HepG2 (cell line): Measurements from ENCODE around the gene SEMA4F. TPM values are rescaled to one million over a fixed set of nuclear protein-coding genes. Genes with fewer than 3 reads are reported as not detected.

Experiments
- ATAC-seq: fragments of 200-7000 bp; cut with Tn5 transposase; 3 replicates; pipeline ENCODE4 v1.9.1; 2020; ENCODE audit warnings: mild to moderate bottlenecking, moderate library complexity
- BruUV-seq: library from RNA; stranded (reverse); fragments of 400-500 nt; replicated peaks from 2 replicates; lab custom pipeline; 2021; lab: Mats Ljungman, UMichigan
- CTCF ChIA-PET: fragments of 300-600 bp; formaldehyde crosslinking; extraction: SDS; loops from one replicate; lab custom pipeline; 2021; ENCODE audit warnings: low total read pairs, inconsistent platforms, low intra/inter-chr PET ratio; lab: Yijun Ruan, JAX
- POLR2A ChIA-PET: fragments of 350-600 bp; sonication (Branson Sonifier 250); formaldehyde crosslinking; loops from one replicate; lab custom pipeline; 2020; ENCODE audit warnings: antibody characterized with exemption, inconsistent platforms; lab: Yijun Ruan, JAX
- DNase-seq: peaks from one replicate; pipeline ENCODE4 v3.0.0-alpha.2; 2015; ENCODE audit warnings: low spot score
- FAIRE-seq: peaks from 3 replicates; lab custom pipeline; 2011; peaks lifted over from hg19 to GRCh38; lab: Jason Lieb, UNC
- H2AFZ ChIP-seq: one replicate; pipeline ENCODE4 v1.6.1; 2011; ENCODE audit warnings: low read length, inconsistent platforms
- H3K27ac ChIP-seq: fragments of 300-600 bp; 3 replicates; pipeline ENCODE4 v1.8.0; 2011; ENCODE audit warnings: mixed run types, mild to moderate bottlenecking, mixed read lengths, low read length, inconsistent platforms; ENCODE audit not compliant: insufficient read depth; ENCODE audit errors: extremely low read length
- H3K27me3 ChIP-seq, 2 experiments: fragments of 200-600 bp in 1 of 2; 2 replicates in 1 of 2; 3 replicates in 1 of 2; pipeline versions ENCODE4 v1.6.0 to v1.8.0; 2011; ENCODE audit warnings: low read length in 2 of 2, mild to moderate bottlenecking in 2 of 2, moderate library complexity in 2 of 2, inconsistent platforms in 1 of 2; ENCODE audit not compliant: insufficient read depth in 2 of 2, control insufficient read depth in 1 of 2
- H3K36me3 ChIP-seq, 2 experiments: fragments of 200-600 bp in 1 of 2; replicated peaks in 1 of 2; 2 replicates in 1 of 2; 3 replicates in 1 of 2; pipeline versions ENCODE4 v1.5.1 to v1.8.0; 2011; ENCODE audit warnings: low read length in 2 of 2, inconsistent platforms in 1 of 2; ENCODE audit not compliant: insufficient read depth in 2 of 2, control insufficient read depth in 1 of 2
- H3K4me1 ChIP-seq: 2 replicates; pipeline ENCODE4 v1.5.1; 2012; ENCODE audit warnings: low read length, inconsistent platforms; ENCODE audit not compliant: insufficient read depth
- H3K4me2 ChIP-seq: 2 replicates; pipeline ENCODE4 v1.6.0; 2011; ENCODE audit warnings: low read depth, low read length, inconsistent platforms
- H3K4me3 ChIP-seq, 3 experiments: fragments of 200-600 bp in 1 of 3; sonication (generic), shearing (Covaris generic) in 1 of 3; replicated peaks in 1 of 3; 2 replicates each; pipeline ENCODE4 v1.5.1; 2011 to 2016; ENCODE audit warnings: low read length in 3 of 3, inconsistent platforms in 2 of 3, low read depth in 2 of 3, mild to moderate bottlenecking in 2 of 3, control low read depth in 1 of 3, mixed read lengths in 1 of 3; ENCODE audit not compliant: insufficient read depth in 1 of 3
- H3K79me2 ChIP-seq: one replicate; pipeline ENCODE4 v1.6.1; 2011; ENCODE audit warnings: low read length, inconsistent platforms; ENCODE audit not compliant: insufficient read depth
- H3K9ac ChIP-seq: 2 replicates; pipeline ENCODE4 v1.6.0; 2011; ENCODE audit warnings: mild to moderate bottlenecking, low read depth, low read length, inconsistent platforms; ENCODE audit not compliant: insufficient read depth
- H3K9me3 ChIP-seq: 2 replicates; pipeline ENCODE4 v1.5.1; 2012; ENCODE audit warnings: mild to moderate bottlenecking, low read length
- H4K20me1 ChIP-seq: 2 replicates; pipeline ENCODE4 v1.6.0; 2011; ENCODE audit warnings: inconsistent platforms, mild to moderate bottlenecking, low read length, moderate library complexity; ENCODE audit not compliant: insufficient read depth
- ELF3 ChIP-seq: IDR thresholded peaks from 2 replicates; pipeline ENCODE4 v1.6.1; 2016; ENCODE audit warnings: missing genetic modification reagents, missing compliant biosample characterization
- HDAC6 ChIP-seq: fragments of 200-600 bp; sonication (generic); IDR thresholded peaks from 2 replicates; pipeline ENCODE4 v1.7.0; 2017; ENCODE audit warnings: mild to moderate bottlenecking, antibody characterized with exemption, low read length, low read depth
- HNRNPUL1 ChIP-seq: fragments of 200-400 bp; formaldehyde crosslinking; IDR thresholded peaks from 2 replicates; pipeline ENCODE4 v1.6.1; 2017; ENCODE audit warnings: low read depth, mild to moderate bottlenecking, low read length, moderate library complexity
- PAWR ChIP-seq: sonication (generic); formaldehyde crosslinking; IDR thresholded peaks from 2 replicates; pipeline ENCODE4 v1.4.0; 2020; ENCODE audit warnings: missing genetic modification reagents, mild to moderate bottlenecking, borderline replicate concordance
- RAD51 ChIP-seq: fragments of 450-650 bp; IDR thresholded peaks from 2 replicates; pipeline ENCODE4 v1.6.1; 2016; ENCODE audit warnings: borderline replicate concordance
- ZNF510 ChIP-seq: sonication (generic); formaldehyde crosslinking; IDR thresholded peaks from 2 replicates; pipeline ENCODE4 v1.4.0; 2020; ENCODE audit warnings: low read depth, mild to moderate bottlenecking, missing genetic modification reagents
- ZNF749 ChIP-seq: sonication (generic); formaldehyde crosslinking; IDR thresholded peaks from 2 replicates; pipeline ENCODE4 v1.8.0; 2022; ENCODE audit warnings: mild to moderate bottlenecking, missing genetic modification reagents, moderate library complexity, borderline replicate concordance
- ZNF772 ChIP-seq: sonication (generic); formaldehyde crosslinking; IDR thresholded peaks from 2 replicates; pipeline ENCODE4 v1.5.0; 2020; ENCODE audit warnings: mild to moderate bottlenecking, missing genetic modification reagents
- ZSCAN20 ChIP-seq: sonication (generic); formaldehyde crosslinking; IDR thresholded peaks from 2 replicates; pipeline ENCODE4 v1.4.0; 2020; ENCODE audit warnings: missing genetic modification reagents, mild to moderate bottlenecking, borderline replicate concordance
- WGBS: methylation state at CpG from one replicate; pipeline ENCODE4 v1.1.6; 2017; ENCODE audit warnings: low lambda C conversion rate; 5-methylcytosine and 5-hydroxymethylcytosine counted together
- in situ Hi-C: cut with HindIII; loops from 2 replicates; pipeline ENCODE4 v1.10.0; 2017; ENCODE audit warnings: low pct_unique_long_range_greater_than_20kb; ENCODE audit not compliant: extremely low pct_ligation_motif_present
- intact Hi-C: fragments of 100-400 bp; cut with micrococcal nuclease; formaldehyde crosslinking; loops from one replicate; pipeline ENCODE4 v1.10.0; 2022; ENCODE audit not compliant: unreplicated experiment
- polyA plus RNA-seq, 8 experiments: library from polyadenylated mRNA; depleted of rRNA in 3 of 8; stranded (reverse) in 7 of 8; unstranded in 1 of 8; fragments of >200 nt; fragmentation: Illumina TruSeq in 4 of 8; extraction: Trizol in 4 of 8; gene quantifications; 2 replicates each; pipeline versions ENCODE4 v1.2.1 to v1.2.3, GENCODE V29; 2011 to 2016; ENCODE audit warnings: low read depth in 4 of 8, missing spikeins in 1 of 8, mixed read lengths in 1 of 8; ENCODE audit not compliant: insufficient read depth in 1 of 8
- total RNA-seq, 5 experiments: library from RNA; depleted of rRNA; stranded (reverse); fragments of >200 nt; fragmentation: Illumina TruSeq; extraction: Trizol; gene quantifications; 2 replicates each; pipeline ENCODE4 v1.2.3, GENCODE V29; 2016; ENCODE audit warnings: low read depth in 1 of 5
- TF ChIP-seq, protein P1 (sequence below): sonication (generic); formaldehyde crosslinking; IDR thresholded peaks from 2 replicates; pipeline ENCODE4 v1.8.1; 2023; ENCODE audit warnings: mild to moderate bottlenecking, missing genetic modification reagents
- TF ChIP-seq, protein P2 (sequence below): IDR thresholded peaks from 2 replicates; pipeline ENCODE4 v1.6.1; 2016
- TF ChIP-seq, protein P3 (sequence below): sonication (generic); formaldehyde crosslinking; IDR thresholded peaks from 2 replicates; pipeline ENCODE4 v1.4.0; 2020; ENCODE audit warnings: missing genetic modification reagents
- TF ChIP-seq, protein P4 (sequence below): sonication (generic); formaldehyde crosslinking; IDR thresholded peaks from 2 replicates; pipeline ENCODE4 v1.8.1; 2023; ENCODE audit warnings: missing genetic modification reagents, inconsistent platforms, borderline replicate concordance

The SEMA4F gene
- total and polyA plus RNA-seq, 2 of the 13 experiments (the other 11 are each of a cell fraction or from before 2014, with no cell fraction given), result 7.1 to 10.3 TPM

DNA sequence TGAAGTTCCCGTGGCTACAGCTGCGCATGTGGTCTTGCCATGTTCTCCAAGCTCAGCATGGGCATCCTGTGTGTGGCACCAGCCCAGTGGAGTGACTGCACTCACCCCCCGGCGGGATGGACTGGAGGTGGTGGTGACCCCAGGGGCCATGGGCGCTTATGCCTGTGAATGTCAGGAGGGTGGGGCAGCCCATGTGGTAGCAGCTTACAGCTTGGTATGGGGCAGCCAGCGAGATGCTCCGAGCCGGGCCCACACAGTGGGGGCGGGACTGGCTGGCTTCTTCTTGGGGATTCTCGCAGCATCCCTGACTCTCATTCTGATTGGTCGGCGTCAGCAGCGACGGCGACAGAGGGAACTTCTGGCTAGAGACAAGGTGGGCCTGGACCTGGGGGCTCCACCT is 25.6 kb downstream of the SEMA4F start:
- peaks cover 2 to 4% of the 10 kb centered on the region in 2 experiments; a peak in 3 of 5 replicates for H3K36me3 ChIP-seq
- no peak overlapping the region for H3K9ac ChIP-seq
- ATAC-seq, result no peak
- in situ Hi-C loops (no loop called here), intact Hi-C loops (no loop called here)
- no TSS peak for BruUV-seq
- FAIRE-seq, result no peak
- no peaks in the 10 kb centered on the region for H3K27me3 ChIP-seq
- H3K79me2 ChIP-seq, result no peaks in the 10 kb centered on the region
- H2AFZ ChIP-seq, result no peak overlapping the region
- H3K4me3 ChIP-seq, result no peak overlapping the region
- TF ChIP-seq HNRNPUL1 (no peak), ZSCAN20 (CRISPR knock-in tag) (no peak), PAWR (CRISPR knock-in tag) (no peak)
- H3K27ac ChIP-seq, result no peak overlapping the region
- no peaks in the 10 kb centered on the region for H4K20me1 ChIP-seq
- POLR2A ChIA-PET, result no interaction called here
- 96% methylated on average over 15 of the region's 15 CpGs for WGBS
- H3K9me3 ChIP-seq, result no peaks in the 10 kb centered on the region
- CTCF ChIA-PET, result no interaction called here
- H3K4me2 ChIP-seq, result no peak overlapping the region
- DNase-seq, result no peak
- H3K4me1 ChIP-seq, result no peaks in the 10 kb centered on the region

DNA sequence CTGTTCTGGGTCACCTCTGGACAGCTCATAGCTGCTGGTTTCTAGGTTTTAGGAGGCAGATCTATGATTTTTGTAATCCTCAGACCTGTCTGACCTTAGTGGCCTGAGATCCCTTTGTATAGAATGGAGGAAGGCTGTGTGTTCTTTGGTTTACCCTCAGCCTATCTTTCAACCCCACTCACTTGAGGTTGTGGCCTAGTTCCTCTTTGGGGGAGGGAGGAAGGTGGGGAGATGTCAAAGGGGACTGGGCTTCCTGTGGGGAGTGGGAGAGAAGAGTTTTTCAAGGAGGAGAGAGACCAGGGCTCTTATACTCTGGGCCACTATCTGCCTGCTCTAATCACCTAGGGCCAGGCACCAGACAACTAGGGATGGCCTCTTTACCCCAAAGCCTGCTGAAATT is 28.5 kb downstream of the SEMA4F start:
- Histone ChIP-seq H4K20me1 (no peaks in the 10 kb centered on the region), H3K36me3 (no peaks in the 10 kb centered on the region), H3K4me2 (no peak overlapping the region), H3K4me3 (no peak overlapping the region), H3K79me2 (no peaks in the 10 kb centered on the region), H3K4me1 (no peaks in the 10 kb centered on the region), H3K9ac (no peak overlapping the region)
- intact Hi-C loops, result no loop called here
- in situ Hi-C loops, result no loop called here
- no peak for TF ChIP-seq ZNF510
- TF ChIP-seq, protein P1, sequence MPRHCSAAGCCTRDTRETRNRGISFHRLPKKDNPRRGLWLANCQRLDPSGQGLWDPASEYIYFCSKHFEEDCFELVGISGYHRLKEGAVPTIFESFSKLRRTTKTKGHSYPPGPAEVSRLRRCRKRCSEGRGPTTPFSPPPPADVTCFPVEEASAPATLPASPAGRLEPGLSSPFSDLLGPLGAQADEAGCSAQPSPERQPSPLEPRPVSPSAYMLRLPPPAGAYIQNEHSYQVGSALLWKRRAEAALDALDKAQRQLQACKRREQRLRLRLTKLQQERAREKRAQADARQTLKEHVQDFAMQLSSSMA (CRISPR knock-in tag), result no peak
- TF ChIP-seq ZNF749 (CRISPR knock-in tag), result no peak
- no peak for TF ChIP-seq ZNF772 (CRISPR knock-in tag)
- TF ChIP-seq, protein P2, sequence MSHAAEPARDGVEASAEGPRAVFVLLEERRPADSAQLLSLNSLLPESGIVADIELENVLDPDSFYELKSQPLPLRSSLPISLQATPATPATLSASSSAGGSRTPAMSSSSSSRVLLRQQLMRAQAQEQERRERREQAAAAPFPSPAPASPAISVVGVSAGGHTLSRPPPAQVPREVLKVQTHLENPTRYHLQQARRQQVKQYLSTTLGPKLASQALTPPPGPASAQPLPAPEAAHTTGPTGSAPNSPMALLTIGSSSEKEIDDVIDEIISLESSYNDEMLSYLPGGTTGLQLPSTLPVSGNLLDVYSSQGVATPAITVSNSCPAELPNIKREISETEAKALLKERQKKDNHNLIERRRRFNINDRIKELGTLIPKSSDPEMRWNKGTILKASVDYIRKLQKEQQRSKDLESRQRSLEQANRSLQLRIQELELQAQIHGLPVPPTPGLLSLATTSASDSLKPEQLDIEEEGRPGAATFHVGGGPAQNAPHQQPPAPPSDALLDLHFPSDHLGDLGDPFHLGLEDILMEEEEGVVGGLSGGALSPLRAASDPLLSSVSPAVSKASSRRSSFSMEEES (CRISPR knock-in tag), result no peak
- TF ChIP-seq, protein P3, sequence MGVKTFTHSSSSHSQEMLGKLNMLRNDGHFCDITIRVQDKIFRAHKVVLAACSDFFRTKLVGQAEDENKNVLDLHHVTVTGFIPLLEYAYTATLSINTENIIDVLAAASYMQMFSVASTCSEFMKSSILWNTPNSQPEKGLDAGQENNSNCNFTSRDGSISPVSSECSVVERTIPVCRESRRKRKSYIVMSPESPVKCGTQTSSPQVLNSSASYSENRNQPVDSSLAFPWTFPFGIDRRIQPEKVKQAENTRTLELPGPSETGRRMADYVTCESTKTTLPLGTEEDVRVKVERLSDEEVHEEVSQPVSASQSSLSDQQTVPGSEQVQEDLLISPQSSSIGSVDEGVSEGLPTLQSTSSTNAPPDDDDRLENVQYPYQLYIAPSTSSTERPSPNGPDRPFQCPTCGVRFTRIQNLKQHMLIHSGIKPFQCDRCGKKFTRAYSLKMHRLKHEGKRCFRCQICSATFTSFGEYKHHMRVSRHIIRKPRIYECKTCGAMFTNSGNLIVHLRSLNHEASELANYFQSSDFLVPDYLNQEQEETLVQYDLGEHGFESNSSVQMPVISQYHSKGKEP (CRISPR knock-in tag), result no peak
- no peak for TF ChIP-seq RAD51
- TF ChIP-seq HDAC6, result no peak
- TF ChIP-seq, protein P4, sequence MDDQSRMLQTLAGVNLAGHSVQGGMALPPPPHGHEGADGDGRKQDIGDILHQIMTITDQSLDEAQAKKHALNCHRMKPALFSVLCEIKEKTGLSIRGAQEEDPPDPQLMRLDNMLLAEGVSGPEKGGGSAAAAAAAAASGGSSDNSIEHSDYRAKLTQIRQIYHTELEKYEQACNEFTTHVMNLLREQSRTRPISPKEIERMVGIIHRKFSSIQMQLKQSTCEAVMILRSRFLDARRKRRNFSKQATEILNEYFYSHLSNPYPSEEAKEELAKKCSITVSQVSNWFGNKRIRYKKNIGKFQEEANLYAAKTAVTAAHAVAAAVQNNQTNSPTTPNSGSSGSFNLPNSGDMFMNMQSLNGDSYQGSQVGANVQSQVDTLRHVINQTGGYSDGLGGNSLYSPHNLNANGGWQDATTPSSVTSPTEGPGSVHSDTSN, result no peak
- no peak for TF ChIP-seq ELF3 (CRISPR knock-in tag)
- TF ChIP-seq, all 625 proteins: peak for 0
- Histone ChIP-seq H3K9me3 (no peaks in the 10 kb centered on the region), H3K27me3 (0 out of 5 replicates have a peak, but pooled peaks cover 0 to 4% of the 10 kb centered on the region in 2 experiments), H3K27ac (no peak overlapping the region), H2AFZ (no peak overlapping the region)
- ATAC-seq, result no peak
- POLR2A ChIA-PET, result interaction anchor here (1.8 kb wide), 1 partner anchor 29 kb away, joined by 4 read pairs; the partner anchor contains the start of gene SEMA4F
- no TSS peak for BruUV-seq
- no peak for FAIRE-seq
- no peak for DNase-seq
- CTCF ChIA-PET, result no interaction called here
